WERI-Rb-1 (cell line): ENCODE results near the gene TNFRSF17.
"Not testable (repeated sequence)": the region's sequence is repeated elsewhere in the genome, so short reads cannot be mapped to it uniquely, and the experiment has no call there.

Experiments used
- DNase-seq: peaks from one replicate; pipeline ENCODE4 v3.0.0-alpha.2; 2020
- H3K27ac ChIP-seq: fragments of 250-450 bp; sonication (Bioruptor Pico); 2 replicates; pipeline ENCODE4 v1.5.1; 2020; ENCODE audit warnings: mild to moderate bottlenecking, moderate library complexity
- H3K27me3 ChIP-seq: fragments of 250-450 bp; sonication (Bioruptor Pico); 2 replicates; pipeline ENCODE4 v1.5.1; 2021; ENCODE audit warnings: mild to moderate bottlenecking, low read depth, moderate library complexity; ENCODE audit not compliant: insufficient read depth, severe bottlenecking
- H3K36me3 ChIP-seq: fragments of 250-450 bp; sonication (Bioruptor Pico); 2 replicates; pipeline ENCODE4 v1.5.1; 2020; ENCODE audit warnings: mild to moderate bottlenecking, moderate library complexity
- H3K4me3 ChIP-seq: 2 replicates; pipeline ENCODE4 v1.5.1; 2011; ENCODE audit warnings: low read depth, mild to moderate bottlenecking, control low read depth, low read length
- H3K9me3 ChIP-seq: fragments of 250-450 bp; sonication (Bioruptor Pico); 2 replicates; pipeline ENCODE4 v1.5.1; 2021; ENCODE audit warnings: mild to moderate bottlenecking, moderate library complexity; ENCODE audit not compliant: severe bottlenecking
- TF ChIP-seq, protein P1 (sequence below): IDR thresholded peaks from 2 replicates; pipeline ENCODE4 v1.5.1; 2011; ENCODE audit warnings: low read depth, mild to moderate bottlenecking, control low read depth, inconsistent platforms, low read length

Gene TNFRSF17

DNA sequence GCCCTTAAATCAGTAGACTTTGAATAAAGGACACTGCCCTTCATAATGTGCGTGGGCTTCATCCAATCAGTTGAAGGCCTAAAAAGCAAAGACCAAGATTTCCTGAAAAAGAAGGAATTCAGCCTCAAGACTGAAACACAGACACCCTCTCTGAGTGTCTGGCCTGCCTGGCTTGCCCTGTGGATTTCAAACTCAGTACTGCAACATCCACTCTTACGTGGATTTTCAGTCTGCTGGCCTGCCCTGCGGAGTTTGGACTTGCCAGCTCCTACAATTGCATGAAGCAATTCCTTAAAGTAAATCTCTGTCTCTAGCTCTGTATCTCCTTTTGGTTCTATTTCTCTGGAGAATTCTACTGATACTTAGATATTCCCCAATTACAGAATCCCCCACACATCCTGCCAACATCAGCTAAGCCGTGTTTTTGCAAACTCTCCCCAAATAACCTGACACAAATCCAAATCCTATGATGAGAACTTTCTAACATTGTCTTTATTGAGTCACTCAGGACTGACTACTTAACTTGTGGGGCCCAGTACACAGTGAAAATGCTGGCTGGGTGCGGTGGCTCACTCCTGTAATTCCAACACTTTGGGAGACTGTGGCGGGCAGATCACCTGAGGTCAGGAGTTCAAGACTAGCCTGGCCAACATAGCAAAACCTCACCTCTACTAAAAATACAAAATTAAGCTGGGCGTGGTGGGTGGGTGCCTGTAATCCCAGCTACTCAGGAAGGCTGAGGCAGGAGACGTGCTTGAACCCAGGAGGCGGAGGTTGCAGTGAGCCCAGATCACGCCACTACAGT lies 7.2 kb upstream of the TNFRSF17 start:
- no peaks in the 10 kb centered on the region for H3K36me3 ChIP-seq
- TF ChIP-seq, protein P1, sequence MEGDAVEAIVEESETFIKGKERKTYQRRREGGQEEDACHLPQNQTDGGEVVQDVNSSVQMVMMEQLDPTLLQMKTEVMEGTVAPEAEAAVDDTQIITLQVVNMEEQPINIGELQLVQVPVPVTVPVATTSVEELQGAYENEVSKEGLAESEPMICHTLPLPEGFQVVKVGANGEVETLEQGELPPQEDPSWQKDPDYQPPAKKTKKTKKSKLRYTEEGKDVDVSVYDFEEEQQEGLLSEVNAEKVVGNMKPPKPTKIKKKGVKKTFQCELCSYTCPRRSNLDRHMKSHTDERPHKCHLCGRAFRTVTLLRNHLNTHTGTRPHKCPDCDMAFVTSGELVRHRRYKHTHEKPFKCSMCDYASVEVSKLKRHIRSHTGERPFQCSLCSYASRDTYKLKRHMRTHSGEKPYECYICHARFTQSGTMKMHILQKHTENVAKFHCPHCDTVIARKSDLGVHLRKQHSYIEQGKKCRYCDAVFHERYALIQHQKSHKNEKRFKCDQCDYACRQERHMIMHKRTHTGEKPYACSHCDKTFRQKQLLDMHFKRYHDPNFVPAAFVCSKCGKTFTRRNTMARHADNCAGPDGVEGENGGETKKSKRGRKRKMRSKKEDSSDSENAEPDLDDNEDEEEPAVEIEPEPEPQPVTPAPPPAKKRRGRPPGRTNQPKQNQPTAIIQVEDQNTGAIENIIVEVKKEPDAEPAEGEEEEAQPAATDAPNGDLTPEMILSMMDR, result no peak
- no peak for DNase-seq
- H3K27me3 ChIP-seq, result no peaks in the 10 kb centered on the region
- no peaks in the 10 kb centered on the region for H3K9me3 ChIP-seq
- no peak overlapping the region for H3K27ac ChIP-seq
- H3K4me3 ChIP-seq, result no peak overlapping the region

DNA sequence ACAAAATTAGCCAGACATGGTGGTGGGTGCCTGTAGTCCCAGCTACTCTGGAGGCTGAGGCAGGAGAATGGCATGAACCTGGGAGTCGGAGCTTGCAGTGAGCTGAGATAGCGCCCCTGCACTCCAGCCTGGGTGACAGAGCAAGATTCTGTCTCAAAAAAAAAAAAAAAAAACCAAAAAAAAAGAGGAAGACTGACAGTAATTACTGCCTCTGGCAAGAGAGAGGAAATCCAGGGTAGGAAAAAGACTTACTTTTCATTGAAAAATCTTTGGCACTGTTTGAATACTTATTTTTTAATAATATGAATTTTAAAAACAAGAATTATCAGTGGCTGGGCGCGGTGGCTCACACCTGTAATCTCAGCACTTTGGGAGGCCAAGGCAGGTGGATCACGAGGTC lies 2.6 kb upstream of the TNFRSF17 start:
- H3K36me3 ChIP-seq, DNase-seq, H3K9me3 ChIP-seq, H3K27ac ChIP-seq, H3K4me3 ChIP-seq, H3K27me3 ChIP-seq: not testable (repeated sequence)

DNA sequence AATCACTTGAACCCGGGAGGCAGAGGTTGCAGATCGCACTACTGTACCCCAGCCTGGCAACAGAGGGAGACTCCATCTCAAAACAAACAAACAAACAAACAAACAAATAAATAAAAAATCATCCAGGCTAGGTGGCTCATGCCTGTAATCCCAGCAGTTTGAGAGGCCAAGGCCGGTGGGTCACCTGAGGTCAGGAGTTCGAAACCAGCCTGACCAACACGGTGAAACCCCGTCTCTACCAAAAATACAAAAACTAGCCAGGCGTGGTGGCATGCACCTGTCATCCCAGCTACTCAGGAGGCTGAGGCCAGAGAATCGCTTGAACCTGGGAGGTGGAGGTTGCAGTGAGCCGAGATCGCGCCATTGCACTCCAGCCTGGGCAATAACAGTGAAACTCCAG lies 2.0 kb upstream of the TNFRSF17 start:
- not testable (repeated sequence) for H3K4me3 ChIP-seq, H3K9me3 ChIP-seq, H3K36me3 ChIP-seq, DNase-seq, H3K27ac ChIP-seq, H3K27me3 ChIP-seq

DNA sequence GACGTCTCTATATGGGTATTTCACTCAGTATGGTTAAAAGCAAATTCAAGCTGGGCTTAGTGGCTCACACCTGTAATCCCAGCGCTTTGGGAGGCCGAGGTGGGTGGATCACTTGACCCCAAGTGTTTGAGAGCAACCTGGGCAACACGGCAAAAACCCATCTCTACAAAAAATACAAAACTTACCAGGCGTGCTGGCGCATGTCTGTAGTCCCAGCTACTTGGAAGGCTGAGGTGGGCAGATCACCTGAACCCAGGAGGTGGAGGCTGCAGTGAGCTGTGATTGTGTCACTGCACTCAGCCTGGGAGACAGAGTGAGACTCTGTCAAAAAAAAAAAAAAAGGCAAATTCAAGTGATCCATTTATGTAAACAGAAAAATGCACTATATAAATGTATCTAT lies 1.3 kb upstream of the TNFRSF17 start:
- H3K27me3 ChIP-seq, result no peaks in the 10 kb centered on the region
- H3K9me3 ChIP-seq, result no peaks in the 10 kb centered on the region
- no peak overlapping the region for H3K27ac ChIP-seq
- no peaks in the 10 kb centered on the region for H3K36me3 ChIP-seq
- TF ChIP-seq, protein P1, result no peak
- H3K4me3 ChIP-seq, result no peak overlapping the region
- no peak for DNase-seq

DNA sequence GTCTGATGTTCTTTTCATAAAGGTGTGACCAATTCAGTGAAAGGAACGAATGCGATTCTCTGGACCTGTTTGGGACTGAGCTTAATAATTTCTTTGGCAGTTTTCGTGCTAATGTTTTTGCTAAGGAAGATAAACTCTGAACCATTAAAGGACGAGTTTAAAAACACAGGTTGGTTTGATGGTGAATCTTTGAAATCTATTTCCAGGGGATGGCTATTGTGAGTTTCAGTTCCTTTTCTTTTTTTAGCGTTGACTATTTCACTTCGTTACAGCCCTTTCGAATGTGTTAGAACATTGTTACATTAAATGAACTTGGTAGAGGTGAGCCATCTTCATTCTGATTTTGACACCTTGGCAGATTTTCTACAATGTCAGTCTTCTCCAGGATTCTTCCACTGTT lies 1.2 kb downstream of the TNFRSF17 start:
- H3K27me3 ChIP-seq, result no peaks in the 10 kb centered on the region
- TF ChIP-seq, protein P1, result no peak
- H3K4me3 ChIP-seq, result no peak overlapping the region
- H3K9me3 ChIP-seq, result no peaks in the 10 kb centered on the region
- H3K36me3 ChIP-seq, result no peaks in the 10 kb centered on the region
- H3K27ac ChIP-seq, result no peak overlapping the region
- no peak for DNase-seq

DNA sequence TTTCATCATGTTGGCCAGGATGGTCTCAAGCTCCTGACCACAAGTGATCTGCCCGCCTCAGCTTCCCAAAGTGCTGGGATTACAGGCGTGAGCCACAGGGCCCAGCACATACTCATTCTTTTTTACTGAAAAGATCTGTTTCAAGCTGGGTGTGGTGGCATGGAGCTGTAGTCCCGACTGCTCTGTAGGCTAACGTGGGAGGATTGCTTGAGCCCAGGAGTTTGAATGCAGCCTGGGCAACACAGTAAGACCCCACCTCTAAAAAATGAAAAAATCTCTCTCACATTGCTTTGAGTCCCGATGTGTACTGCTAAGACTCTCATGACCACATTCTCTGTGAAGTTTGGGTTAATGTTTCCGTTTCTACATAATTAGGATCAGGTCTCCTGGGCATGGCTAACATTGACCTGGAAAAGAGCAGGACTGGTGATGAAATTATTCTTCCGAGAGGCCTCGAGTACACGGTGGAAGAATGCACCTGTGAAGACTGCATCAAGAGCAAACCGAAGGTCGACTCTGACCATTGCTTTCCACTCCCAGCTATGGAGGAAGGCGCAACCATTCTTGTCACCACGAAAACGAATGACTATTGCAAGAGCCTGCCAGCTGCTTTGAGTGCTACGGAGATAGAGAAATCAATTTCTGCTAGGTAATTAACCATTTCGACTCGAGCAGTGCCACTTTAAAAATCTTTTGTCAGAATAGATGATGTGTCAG lies 2.3 kb downstream of the TNFRSF17 start:
- TF ChIP-seq, protein P1, result no peak
- H3K4me3 ChIP-seq, result no peak overlapping the region
- no peak overlapping the region for H3K27ac ChIP-seq
- no peaks in the 10 kb centered on the region for H3K9me3 ChIP-seq
- no peaks in the 10 kb centered on the region for H3K27me3 ChIP-seq
- no peak for DNase-seq
- no peaks in the 10 kb centered on the region for H3K36me3 ChIP-seq
